HEK293 (cell line): ENCODE data around the gene ZNF385D.

Experiments
- CTCF ChIA-PET: fragments of 350-600 bp; formaldehyde crosslinking; extraction: SDS; loops from one replicate; lab custom pipeline; 2021; ENCODE audit warnings: antibody characterized with exemption; lab: Yijun Ruan, JAX
- POLR2A ChIA-PET: fragments of 300-600 bp; formaldehyde crosslinking; extraction: SDS; loops from one replicate; lab custom pipeline; 2020; ENCODE audit warnings: antibody characterized with exemption, inconsistent platforms; lab: Yijun Ruan, JAX
- H3K27ac ChIP-seq: fragments of 200-500 bp; sonication (Bioruptor generic); 2 replicates; pipeline ENCODE4 v1.5.1; 2014; ENCODE audit warnings: low read depth, low read length, control low read depth, inconsistent platforms; ENCODE audit errors: extremely low read depth
- H3K36me3 ChIP-seq, 2 experiments: fragments of 200-500 bp in 1 of 2; sonication (Bioruptor generic) in 1 of 2; 1 replicate in 1 of 2; 2 replicates in 1 of 2; pipeline ENCODE4 v1.5.1; 2014 to 2017; ENCODE audit warnings: inconsistent platforms in 2 of 2, low read length in 2 of 2; ENCODE audit not compliant: control insufficient read depth in 2 of 2, insufficient read depth in 1 of 2
- H3K4me1 ChIP-seq: fragments of 200-500 bp; sonication (Bioruptor generic); 2 replicates; pipeline ENCODE4 v1.5.1; 2014; ENCODE audit warnings: mild to moderate bottlenecking, low read length, inconsistent platforms; ENCODE audit not compliant: control insufficient read depth, insufficient read depth
- H3K4me3 ChIP-seq: 2 replicates; pipeline ENCODE4 v1.5.1; 2011; ENCODE audit warnings: low read depth, mild to moderate bottlenecking, control low read depth, low read length, moderate library complexity
- H3K9me3 ChIP-seq: fragments of 200-500 bp; sonication (Bioruptor generic); 2 replicates; pipeline ENCODE4 v1.5.1; 2014; ENCODE audit warnings: low read depth, low read length, inconsistent platforms; ENCODE audit not compliant: control insufficient read depth, insufficient read depth
- ELK4 ChIP-seq: IDR thresholded peaks from 2 replicates; pipeline ENCODE4 v1.6.1; 2011; ENCODE audit warnings: mild to moderate bottlenecking, low read depth, low read length, borderline replicate concordance
- GLIS1 ChIP-seq: fragments of 450-650 bp; formaldehyde crosslinking; IDR thresholded peaks from 2 replicates; pipeline ENCODE4 v1.5.1; 2016; ENCODE audit warnings: missing biosample characterization, missing genetic modification characterization
- GLIS2 ChIP-seq: fragments of 450-650 bp; formaldehyde crosslinking; IDR thresholded peaks from 2 replicates; pipeline ENCODE4 v1.5.1; 2016; ENCODE audit warnings: missing biosample characterization, missing genetic modification characterization
- KLF16 ChIP-seq: fragments of 450-650 bp; formaldehyde crosslinking; IDR thresholded peaks from 2 replicates; pipeline ENCODE4 v1.5.1; 2017; ENCODE audit warnings: missing biosample characterization, missing genetic modification characterization
- KLF7 ChIP-seq: fragments of 450-650 bp; formaldehyde crosslinking; IDR thresholded peaks from 2 replicates; pipeline ENCODE4 v1.5.1; 2016; ENCODE audit warnings: missing biosample characterization, missing genetic modification characterization, borderline replicate concordance
- OSR2 ChIP-seq: fragments of 450-650 bp; formaldehyde crosslinking; IDR thresholded peaks from 2 replicates; pipeline ENCODE4 v1.5.1; 2016; ENCODE audit warnings: missing biosample characterization, missing genetic modification characterization
- PATZ1 ChIP-seq: fragments of 450-650 bp; formaldehyde crosslinking; IDR thresholded peaks from 2 replicates; pipeline ENCODE4 v1.5.1; 2016; ENCODE audit warnings: missing biosample characterization, missing genetic modification characterization
- RBAK ChIP-seq: fragments of 450-650 bp; formaldehyde crosslinking; IDR thresholded peaks from 2 replicates; pipeline ENCODE4 v1.5.1; 2016; ENCODE audit warnings: missing biosample characterization, missing genetic modification characterization
- SETDB1 ChIP-seq: IDR thresholded peaks from one replicate; pipeline ENCODE4 v1.6.1; 2017; ENCODE audit warnings: mild to moderate bottlenecking, low read length, moderate library complexity, mixed read lengths; ENCODE audit not compliant: insufficient read length
- SP7 ChIP-seq: fragments of 450-650 bp; formaldehyde crosslinking; IDR thresholded peaks from 2 replicates; pipeline ENCODE4 v1.5.1; 2016; ENCODE audit warnings: missing biosample characterization, missing genetic modification characterization
- ZBTB26 ChIP-seq: fragments of 450-650 bp; formaldehyde crosslinking; optimal IDR thresholded peaks from 2 replicates; pipeline ENCODE3; 2016; ENCODE audit warnings: missing biosample characterization, mild to moderate bottlenecking, missing genetic modification characterization
- ZBTB48 ChIP-seq: fragments of 450-650 bp; formaldehyde crosslinking; IDR thresholded peaks from 2 replicates; pipeline ENCODE4 v1.5.1; 2016; ENCODE audit warnings: missing biosample characterization, missing genetic modification characterization
- ZFP37 ChIP-seq: fragments of 450-650 bp; formaldehyde crosslinking; IDR thresholded peaks from 2 replicates; pipeline ENCODE4 v1.5.1; 2016; ENCODE audit warnings: missing biosample characterization, missing genetic modification characterization
- ZNF146 ChIP-seq: fragments of 450-650 bp; formaldehyde crosslinking; IDR thresholded peaks from 2 replicates; pipeline ENCODE4 v1.5.1; 2016; ENCODE audit warnings: missing biosample characterization, missing genetic modification characterization
- ZNF148 ChIP-seq: fragments of 450-650 bp; formaldehyde crosslinking; IDR thresholded peaks from 2 replicates; pipeline ENCODE4 v1.5.0; 2017; ENCODE audit warnings: missing biosample characterization, missing genetic modification characterization, borderline replicate concordance
- ZNF23 ChIP-seq: fragments of 450-650 bp; formaldehyde crosslinking; IDR thresholded peaks from 2 replicates; pipeline ENCODE4 v1.5.1; 2016; ENCODE audit warnings: missing biosample characterization, missing genetic modification characterization, borderline replicate concordance
- ZNF37A ChIP-seq: fragments of 450-650 bp; IDR thresholded peaks from 2 replicates; pipeline ENCODE4 v1.5.1; 2018; ENCODE audit warnings: missing biosample characterization, missing genetic modification characterization
- ZNF571 ChIP-seq: fragments of 450-650 bp; formaldehyde crosslinking; IDR thresholded peaks from 2 replicates; pipeline ENCODE4 v1.5.0; 2017; ENCODE audit warnings: missing biosample characterization, missing genetic modification characterization
- ZNF610 ChIP-seq: fragments of 450-650 bp; formaldehyde crosslinking; IDR thresholded peaks from 2 replicates; pipeline ENCODE4 v1.5.1; 2016; ENCODE audit warnings: missing biosample characterization, missing genetic modification characterization, borderline replicate concordance
- ZNF677 ChIP-seq: fragments of 450-650 bp; IDR thresholded peaks from 2 replicates; pipeline ENCODE4 v1.5.0; 2018; ENCODE audit warnings: missing biosample characterization, mild to moderate bottlenecking, missing genetic modification characterization, moderate library complexity
- ZNF704 ChIP-seq: fragments of 450-650 bp; formaldehyde crosslinking; IDR thresholded peaks from 2 replicates; pipeline ENCODE4 v1.5.1; 2016; ENCODE audit warnings: missing biosample characterization, missing genetic modification characterization
- ZSCAN23 ChIP-seq: fragments of 450-650 bp; formaldehyde crosslinking; IDR thresholded peaks from 2 replicates; pipeline ENCODE4 v1.5.1; 2016; ENCODE audit warnings: missing biosample characterization, missing genetic modification characterization
- ZSCAN30 ChIP-seq: fragments of 450-650 bp; IDR thresholded peaks from 2 replicates; pipeline ENCODE4 v1.5.1; 2018; ENCODE audit warnings: missing biosample characterization, mild to moderate bottlenecking, missing genetic modification characterization, moderate library complexity
- TF ChIP-seq, protein P1 (sequence below): fragments of 450-650 bp; formaldehyde crosslinking; IDR thresholded peaks from 2 replicates; pipeline ENCODE4 v1.5.1; 2017; ENCODE audit warnings: missing biosample characterization, missing genetic modification characterization

Gene ZNF385D

GRCh38 chr3:21664996-21665395 lies 86.0 kb downstream of the ZNF385D start:
- H3K4me3 ChIP-seq = no peak overlapping the region
- POLR2A ChIA-PET = no interaction called here
- H3K4me1 ChIP-seq = no peaks in the 10 kb centered on the region
- TF ChIP-seq SETDB1 = no peak
- no peak for TF ChIP-seq KLF16 (tag by site-specific recombination)
- TF ChIP-seq ZNF571 (tag by site-specific recombination) = no peak
- no peak for TF ChIP-seq ZSCAN30 (tag by site-specific recombination)
- no peak for TF ChIP-seq GLIS1
- TF ChIP-seq ZNF23 (tag by site-specific recombination) = no peak
- no peak for TF ChIP-seq KLF7
- TF ChIP-seq ZNF37A (tag by site-specific recombination) = no peak
- no peak for TF ChIP-seq SP7 (tag by site-specific recombination)
- no peak for TF ChIP-seq PATZ1 (tag by site-specific recombination)
- no peak for TF ChIP-seq ZNF146
- H3K36me3 ChIP-seq = no peaks in the 10 kb centered on the region
- CTCF ChIA-PET = no interaction called here
- H3K27ac ChIP-seq = no peak overlapping the region
- H3K9me3 ChIP-seq = no peaks in the 10 kb centered on the region

DNA sequence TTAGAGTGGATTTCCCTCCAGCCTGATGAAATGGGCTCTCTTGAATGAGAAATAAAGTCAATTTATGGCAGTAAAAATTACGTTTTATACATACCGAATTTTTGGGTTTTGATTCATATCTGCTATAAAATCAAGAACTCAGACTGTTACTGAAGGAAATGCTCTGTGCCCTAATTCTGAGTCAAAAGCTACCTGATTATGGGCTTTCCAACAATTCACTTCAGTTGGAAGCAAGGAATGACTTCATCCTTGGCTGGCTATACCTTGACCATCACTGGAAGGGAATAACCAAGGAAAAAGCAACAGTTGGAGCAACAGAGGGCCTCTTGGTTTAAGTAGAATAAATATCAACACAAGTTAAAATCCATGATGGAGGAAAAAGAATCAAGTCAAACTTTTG lies 88.6 kb downstream of the ZNF385D start:
- no peak overlapping the region for H3K27ac ChIP-seq
- H3K36me3 ChIP-seq = no peaks in the 10 kb centered on the region
- no peak overlapping the region for H3K4me3 ChIP-seq
- TF ChIP-seq ELK4 = no peak
- no peak for TF ChIP-seq ZNF704 (tag by site-specific recombination)
- TF ChIP-seq, protein P1, sequence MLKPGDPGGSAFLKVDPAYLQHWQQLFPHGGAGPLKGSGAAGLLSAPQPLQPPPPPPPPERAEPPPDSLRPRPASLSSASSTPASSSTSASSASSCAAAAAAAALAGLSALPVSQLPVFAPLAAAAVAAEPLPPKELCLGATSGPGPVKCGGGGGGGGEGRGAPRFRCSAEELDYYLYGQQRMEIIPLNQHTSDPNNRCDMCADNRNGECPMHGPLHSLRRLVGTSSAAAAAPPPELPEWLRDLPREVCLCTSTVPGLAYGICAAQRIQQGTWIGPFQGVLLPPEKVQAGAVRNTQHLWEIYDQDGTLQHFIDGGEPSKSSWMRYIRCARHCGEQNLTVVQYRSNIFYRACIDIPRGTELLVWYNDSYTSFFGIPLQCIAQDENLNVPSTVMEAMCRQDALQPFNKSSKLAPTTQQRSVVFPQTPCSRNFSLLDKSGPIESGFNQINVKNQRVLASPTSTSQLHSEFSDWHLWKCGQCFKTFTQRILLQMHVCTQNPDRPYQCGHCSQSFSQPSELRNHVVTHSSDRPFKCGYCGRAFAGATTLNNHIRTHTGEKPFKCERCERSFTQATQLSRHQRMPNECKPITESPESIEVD (tag by site-specific recombination) = no peak
- TF ChIP-seq ZSCAN23 (tag by site-specific recombination) = no peak
- no peaks in the 10 kb centered on the region for H3K9me3 ChIP-seq
- POLR2A ChIA-PET = no interaction called here
- CTCF ChIA-PET = no interaction called here
- no peaks in the 10 kb centered on the region for H3K4me1 ChIP-seq

- Histone ChIP-seq H3K4me3 (no peak overlapping the region), H3K9me3 (no peaks in the 10 kb centered on the region), H3K4me1 (no peaks in the 10 kb centered on the region), H3K27ac (no peak overlapping the region), H3K36me3 (no peaks in the 10 kb centered on the region)
- CTCF ChIA-PET = no interaction called here
- POLR2A ChIA-PET = no interaction called here
- TF ChIP-seq GLIS2 (no peak), ZFP37 (no peak), ZNF148 (tag by site-specific recombination) (no peak), OSR2 (no peak), ZBTB26 (no peak), ZBTB48 (tag by site-specific recombination) (no peak), ZNF677 (no peak), ZNF610 (tag by site-specific recombination) (no peak), RBAK (tag by site-specific recombination) (no peak)
Measured at GRCh38 chr3:21654662-21655061, 96.3 kb downstream of the ZNF385D start.
